ENCODE data around the gene CDH13.

- TF ChIP-seq, protein P1, sequence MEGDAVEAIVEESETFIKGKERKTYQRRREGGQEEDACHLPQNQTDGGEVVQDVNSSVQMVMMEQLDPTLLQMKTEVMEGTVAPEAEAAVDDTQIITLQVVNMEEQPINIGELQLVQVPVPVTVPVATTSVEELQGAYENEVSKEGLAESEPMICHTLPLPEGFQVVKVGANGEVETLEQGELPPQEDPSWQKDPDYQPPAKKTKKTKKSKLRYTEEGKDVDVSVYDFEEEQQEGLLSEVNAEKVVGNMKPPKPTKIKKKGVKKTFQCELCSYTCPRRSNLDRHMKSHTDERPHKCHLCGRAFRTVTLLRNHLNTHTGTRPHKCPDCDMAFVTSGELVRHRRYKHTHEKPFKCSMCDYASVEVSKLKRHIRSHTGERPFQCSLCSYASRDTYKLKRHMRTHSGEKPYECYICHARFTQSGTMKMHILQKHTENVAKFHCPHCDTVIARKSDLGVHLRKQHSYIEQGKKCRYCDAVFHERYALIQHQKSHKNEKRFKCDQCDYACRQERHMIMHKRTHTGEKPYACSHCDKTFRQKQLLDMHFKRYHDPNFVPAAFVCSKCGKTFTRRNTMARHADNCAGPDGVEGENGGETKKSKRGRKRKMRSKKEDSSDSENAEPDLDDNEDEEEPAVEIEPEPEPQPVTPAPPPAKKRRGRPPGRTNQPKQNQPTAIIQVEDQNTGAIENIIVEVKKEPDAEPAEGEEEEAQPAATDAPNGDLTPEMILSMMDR (IDR thresholded peaks at IDR 0.05; ENCODE audit: extremely low read depth in 1 of 2, insufficient read depth in 1 of 2, low read depth in 1 of 2, low read length in 2 of 2) = no peak
- TF ChIP-seq POLR2A (IDR thresholded peaks at IDR 0.05; ENCODE audit: low read depth, low read length) (no peak), MAX (IDR thresholded peaks at IDR 0.05; ENCODE audit: insufficient read depth, insufficient read length) (no peak), POLR2AphosphoS5 (IDR thresholded peaks at IDR 0.05; ENCODE audit: insufficient read depth, low read depth, low read length) (no peak), EZH2 (IDR thresholded peaks at IDR 0.05; ENCODE audit: borderline replicate concordance, low read depth, low read length, severe bottlenecking) (no peak), MYC (IDR thresholded peaks at IDR 0.05; ENCODE audit: low read depth, low read length) (no peak), JUN (IDR thresholded peaks at IDR 0.05; ENCODE audit: borderline replicate concordance, insufficient read depth, insufficient read length, low read depth) (no peak), FOS (IDR thresholded peaks at IDR 0.05; ENCODE audit: borderline replicate concordance, insufficient read depth, low read length) (no peak)
These were observed 572.2 kb downstream of the CDH13 start for GRCh38 chr16:83198977-83199376.

Measured in endothelial cell of umbilical vein (primary cell).